K562 (cell line): ENCODE measurements around the gene KMT5B. TPM values are rescaled to one million over a fixed set of nuclear protein-coding genes. Genes with fewer than 3 reads are reported as not detected.

Experiments
- BHLHE40 ChIP-seq: IDR thresholded peaks from 2 replicates; pipeline ENCODE4 v1.6.1; 2011; ENCODE audit warnings: low read length, improper control_type of control experiment
- CSDE1 ChIP-seq, 2 experiments: fragments of 450-650 bp; IDR thresholded peaks; 2 replicates each; pipeline ENCODE4 v1.6.1; 2016; ENCODE audit warnings: mild to moderate bottlenecking in 1 of 2
- DNMT1 ChIP-seq: fragments of 450-650 bp; IDR thresholded peaks from 2 replicates; pipeline ENCODE4 v1.6.1; 2016; ENCODE audit warnings: antibody characterized with exemption, mild to moderate bottlenecking
- HNRNPUL1 ChIP-seq: fragments of 200-400 bp; formaldehyde crosslinking; IDR thresholded peaks from 2 replicates; pipeline ENCODE4 v1.6.1; 2017; ENCODE audit warnings: low read length
- KLF13 ChIP-seq: fragments of 450-650 bp; IDR thresholded peaks from 2 replicates; pipeline ENCODE4 v1.6.1; 2016; ENCODE audit warnings: missing genetic modification characterization, low read depth, mild to moderate bottlenecking, missing compliant biosample characterization, moderate library complexity, borderline replicate concordance
- NCOA4 ChIP-seq: fragments of 450-650 bp; IDR thresholded peaks from 2 replicates; pipeline ENCODE4 v1.6.1; 2018; ENCODE audit warnings: mild to moderate bottlenecking; ENCODE audit not compliant: partially characterized antibody
- ZNF23 ChIP-seq: fragments of 250-450 bp; sonication (Bioruptor Pico); IDR thresholded peaks from 2 replicates; pipeline ENCODE4 v1.4.0; 2020; ENCODE audit warnings: mild to moderate bottlenecking
- ZNF431 ChIP-seq: sonication (generic); formaldehyde crosslinking; IDR thresholded peaks from 2 replicates; pipeline ENCODE4 v1.8.0; 2022; ENCODE audit warnings: mild to moderate bottlenecking, missing genetic modification reagents
- ZNF551 ChIP-seq: fragments of 250-450 bp; sonication (Bioruptor Pico); IDR thresholded peaks from 2 replicates; pipeline ENCODE4 v1.5.0; 2021; ENCODE audit warnings: mild to moderate bottlenecking, moderate library complexity
- ZNF75A ChIP-seq: fragments of 450-650 bp; formaldehyde crosslinking; IDR thresholded peaks from 2 replicates; pipeline ENCODE4 v1.4.0; 2020; ENCODE audit warnings: mild to moderate bottlenecking
- ZSCAN32 ChIP-seq: fragments of 450-650 bp; formaldehyde crosslinking; IDR thresholded peaks from 2 replicates; pipeline ENCODE4 v1.4.0; 2020; ENCODE audit warnings: mild to moderate bottlenecking, moderate library complexity
- polyA plus RNA-seq, 8 experiments: library from polyadenylated mRNA; depleted of rRNA in 4 of 8; stranded (reverse) in 5 of 8; unstranded in 3 of 8; fragments of >200 nt; fragmentation: Nextera tagmentation in 2 of 8; fragmentation: Illumina TruSeq in 1 of 8; extraction: Ambion mirVana in 2 of 8; extraction: Trizol in 1 of 8; gene quantifications; 2 replicates each; pipeline versions ENCODE4 v1.2.1 to v1.2.3, GENCODE V29; 2011 to 2014; ENCODE audit warnings: inconsistent platforms in 1 of 8, missing spikeins in 1 of 8
- total RNA-seq, 7 experiments: library from RNA; depleted of rRNA in 6 of 7; stranded (reverse); fragments of >200 nt in 6 of 7; fragmentation: Illumina TruSeq in 2 of 7; extraction: Trizol in 2 of 7; gene quantifications; 2 replicates each; pipeline versions ENCODE4 v1.2.1 to v1.2.3, GENCODE V29; 2011 to 2021; ENCODE audit warnings: low replicate concordance in 1 of 7
- TF ChIP-seq, protein P1 (sequence below), 2 experiments: fragments of 450-650 bp; IDR thresholded peaks; 2 replicates each; pipeline ENCODE4 v1.6.1; 2016; ENCODE audit warnings: mild to moderate bottlenecking in 2 of 2, borderline replicate concordance in 1 of 2, low read depth in 1 of 2, moderate library complexity in 1 of 2
- TF ChIP-seq, protein P2 (sequence below): fragments of 450-650 bp; formaldehyde crosslinking; IDR thresholded peaks from 2 replicates; pipeline ENCODE4 v1.4.0; 2022; ENCODE audit warnings: missing genetic modification characterization
- TF ChIP-seq, protein P3 (sequence below): fragments of 450-650 bp; formaldehyde crosslinking; IDR thresholded peaks from 2 replicates; pipeline ENCODE4 v1.4.0; 2020; ENCODE audit warnings: mild to moderate bottlenecking, moderate library complexity

KMT5B gene
- total and polyA plus RNA-seq, 9 of the 15 experiments (the other 6 are each of a cell fraction or from before 2014, with no cell fraction given): 7.3 to 27.3 (median 20.9) TPM

DNA sequence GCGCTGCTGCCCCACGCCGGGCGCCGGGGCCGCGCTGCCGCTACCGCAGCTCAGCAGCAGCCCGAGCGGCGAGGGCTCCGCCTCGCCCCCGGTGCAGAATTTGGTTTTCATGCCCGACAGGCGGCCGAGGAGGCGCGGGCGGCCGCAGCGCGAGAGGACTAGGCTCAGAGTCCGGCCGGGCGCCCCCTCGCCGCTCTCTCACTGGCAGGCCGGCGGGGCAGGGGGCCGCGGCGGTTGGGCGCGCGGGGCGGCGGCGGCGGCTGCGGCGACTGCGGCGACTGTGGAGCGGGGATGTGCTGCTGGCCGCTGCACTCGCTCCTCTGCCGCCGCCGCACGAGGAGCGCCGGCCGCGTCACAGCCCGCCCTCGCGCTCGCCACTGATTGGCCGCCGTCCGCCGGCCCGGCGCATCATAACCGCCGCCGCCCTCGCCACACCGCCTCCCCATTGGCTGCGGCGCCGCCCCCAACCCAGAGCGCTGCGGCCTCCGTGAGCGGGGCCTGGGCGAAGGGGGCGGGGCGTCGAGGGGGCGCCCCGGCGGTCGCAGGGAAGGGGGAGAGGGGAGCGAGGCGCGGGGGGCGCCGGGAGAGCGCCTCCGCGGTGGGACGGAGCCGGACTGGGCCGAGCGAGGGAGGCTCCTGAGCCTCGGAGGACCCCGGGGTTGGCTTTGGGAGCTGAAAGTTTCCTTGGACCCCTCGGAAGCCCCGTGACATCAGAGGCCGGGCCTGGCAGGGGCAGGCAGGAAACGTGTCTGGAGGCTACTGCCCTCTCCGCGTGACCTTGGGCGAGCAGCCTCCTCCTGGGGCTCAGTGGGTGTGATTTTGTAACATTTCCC is 91.8 kb downstream of the KMT5B start, which contains the start of gene CHKA (continued):
- TF ChIP-seq ZSCAN32 (CRISPR knock-in tag) (no peak), NCOA4 (no peak), ZNF75A (CRISPR knock-in tag) (no peak), ZNF431 (CRISPR knock-in tag) (no peak), KLF13 (tag) (peak; percentile 76), CSDE1 (IDR thresholded peaks at IDR 0.05) (no peak), ZNF551 (CRISPR knock-in tag) (no peak), ZNF23 (CRISPR knock-in tag) (no peak), BHLHE40 (peak; percentile 76), DNMT1 (no peak), HNRNPUL1 (no peak)
- TF ChIP-seq, protein P1, sequence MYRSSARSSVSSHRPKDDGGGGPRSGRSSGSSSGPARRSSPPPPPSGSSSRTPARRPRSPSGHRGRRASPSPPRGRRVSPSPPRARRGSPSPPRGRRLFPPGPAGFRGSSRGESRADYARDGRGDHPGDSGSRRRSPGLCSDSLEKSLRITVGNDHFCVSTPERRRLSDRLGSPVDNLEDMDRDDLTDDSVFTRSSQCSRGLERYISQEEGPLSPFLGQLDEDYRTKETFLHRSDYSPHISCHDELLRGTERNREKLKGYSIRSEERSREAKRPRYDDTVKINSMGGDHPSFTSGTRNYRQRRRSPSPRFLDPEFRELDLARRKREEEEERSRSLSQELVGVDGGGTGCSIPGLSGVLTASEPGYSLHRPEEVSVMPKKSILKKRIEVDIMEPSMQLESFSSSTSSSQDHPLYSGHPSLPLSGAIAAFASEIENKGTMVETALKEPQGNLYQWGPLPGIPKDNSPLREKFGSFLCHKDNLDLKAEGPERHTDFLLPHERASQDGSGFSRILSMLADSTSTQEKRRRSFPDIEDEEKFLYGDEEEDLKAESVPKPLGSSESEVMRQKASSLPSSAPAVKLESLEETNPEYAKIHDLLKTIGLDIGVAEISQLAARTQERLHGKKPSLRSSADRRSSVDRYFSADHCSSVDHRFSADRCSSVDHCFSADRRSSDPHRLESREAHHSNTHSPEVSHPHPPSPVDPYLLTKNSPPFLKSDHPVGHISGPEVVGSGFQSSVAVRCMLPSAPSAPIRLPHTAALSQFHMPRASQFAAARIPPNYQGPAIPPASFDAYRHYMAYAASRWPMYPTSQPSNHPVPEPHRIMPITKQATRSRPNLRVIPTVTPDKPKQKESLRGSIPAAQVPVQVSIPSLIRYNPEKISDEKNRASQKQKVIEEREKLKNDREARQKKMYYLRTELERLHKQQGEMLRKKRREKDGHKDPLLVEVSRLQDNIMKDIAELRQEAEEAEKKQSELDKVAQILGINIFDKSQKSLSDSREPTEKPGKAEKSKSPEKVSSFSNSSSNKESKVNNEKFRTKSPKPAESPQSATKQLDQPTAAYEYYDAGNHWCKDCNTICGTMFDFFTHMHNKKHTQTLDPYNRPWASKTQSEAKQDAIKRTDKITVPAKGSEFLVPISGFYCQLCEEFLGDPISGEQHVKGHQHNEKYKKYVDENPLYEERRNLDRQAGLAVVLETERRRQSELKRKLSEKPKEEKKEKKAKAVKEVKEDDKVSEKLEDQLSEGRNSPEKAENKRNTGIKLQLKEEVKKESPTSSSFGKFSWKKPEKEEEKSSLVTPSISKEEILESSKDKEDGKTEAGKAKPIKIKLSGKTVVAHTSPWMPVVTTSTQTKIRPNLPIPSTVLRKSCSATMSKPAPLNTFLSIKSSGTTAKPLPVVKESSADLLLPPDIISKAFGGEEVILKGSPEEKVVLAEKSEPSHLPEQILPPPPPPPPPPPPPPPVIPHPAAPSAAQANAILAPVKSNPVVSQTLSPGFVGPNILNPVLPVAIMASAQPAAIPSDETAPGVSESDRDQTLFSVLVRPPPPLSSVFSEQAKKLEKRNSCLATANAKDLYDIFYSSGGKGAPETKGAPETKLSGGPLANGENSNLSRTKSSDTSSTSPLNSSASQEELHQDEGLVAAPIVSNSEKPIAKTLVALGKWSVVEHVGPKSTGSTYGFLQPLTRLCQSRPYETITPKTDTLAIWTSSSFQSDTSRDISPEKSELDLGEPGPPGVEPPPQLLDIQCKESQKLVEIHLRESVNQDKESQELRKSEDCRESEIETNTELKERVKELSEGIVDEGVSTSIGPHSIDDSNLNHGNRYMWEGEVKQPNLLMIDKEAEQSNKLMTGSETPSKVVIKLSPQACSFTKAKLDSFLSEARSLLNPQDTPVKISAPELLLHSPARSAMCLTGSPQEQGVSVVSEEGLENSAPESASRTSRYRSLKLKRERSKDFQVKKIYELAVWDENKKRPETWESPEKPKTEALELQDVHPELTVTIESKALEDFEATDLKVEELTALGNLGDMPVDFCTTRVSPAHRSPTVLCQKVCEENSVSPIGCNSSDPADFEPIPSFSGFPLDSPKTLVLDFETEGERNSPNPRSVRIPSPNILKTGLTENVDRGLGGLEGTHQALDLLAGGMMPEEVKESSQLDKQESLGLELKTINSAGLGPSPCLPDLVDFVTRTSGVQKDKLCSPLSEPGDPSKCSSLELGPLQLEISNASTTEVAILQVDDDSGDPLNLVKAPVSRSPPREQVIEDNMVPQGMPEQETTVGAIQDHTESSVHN (IDR thresholded peaks at IDR 0.05; ENCODE audit: borderline replicate concordance in 1 of 2, low read depth in 1 of 2): no peak
- TF ChIP-seq, protein P2, sequence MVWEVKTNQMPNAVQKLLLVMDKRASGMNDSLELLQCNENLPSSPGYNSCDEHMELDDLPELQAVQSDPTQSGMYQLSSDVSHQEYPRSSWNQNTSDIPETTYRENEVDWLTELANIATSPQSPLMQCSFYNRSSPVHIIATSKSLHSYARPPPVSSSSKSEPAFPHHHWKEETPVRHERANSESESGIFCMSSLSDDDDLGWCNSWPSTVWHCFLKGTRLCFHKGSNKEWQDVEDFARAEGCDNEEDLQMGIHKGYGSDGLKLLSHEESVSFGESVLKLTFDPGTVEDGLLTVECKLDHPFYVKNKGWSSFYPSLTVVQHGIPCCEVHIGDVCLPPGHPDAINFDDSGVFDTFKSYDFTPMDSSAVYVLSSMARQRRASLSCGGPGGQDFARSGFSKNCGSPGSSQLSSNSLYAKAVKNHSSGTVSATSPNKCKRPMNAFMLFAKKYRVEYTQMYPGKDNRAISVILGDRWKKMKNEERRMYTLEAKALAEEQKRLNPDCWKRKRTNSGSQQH (CRISPR knock-in tag): no peak
- TF ChIP-seq, protein P3, sequence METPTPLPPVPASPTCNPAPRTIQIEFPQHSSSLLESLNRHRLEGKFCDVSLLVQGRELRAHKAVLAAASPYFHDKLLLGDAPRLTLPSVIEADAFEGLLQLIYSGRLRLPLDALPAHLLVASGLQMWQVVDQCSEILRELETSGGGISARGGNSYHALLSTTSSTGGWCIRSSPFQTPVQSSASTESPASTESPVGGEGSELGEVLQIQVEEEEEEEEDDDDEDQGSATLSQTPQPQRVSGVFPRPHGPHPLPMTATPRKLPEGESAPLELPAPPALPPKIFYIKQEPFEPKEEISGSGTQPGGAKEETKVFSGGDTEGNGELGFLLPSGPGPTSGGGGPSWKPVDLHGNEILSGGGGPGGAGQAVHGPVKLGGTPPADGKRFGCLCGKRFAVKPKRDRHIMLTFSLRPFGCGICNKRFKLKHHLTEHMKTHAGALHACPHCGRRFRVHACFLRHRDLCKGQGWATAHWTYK (CRISPR knock-in tag): no peak; the same call in 1 of the 2 replicates
